ENCODE results near the gene ZCCHC7. TPM values are rescaled to one million over a fixed set of nuclear protein-coding genes. Genes with fewer than 3 reads are reported as not detected.

Gene ZCCHC7
- polyA plus RNA-seq, 1 donor from 2014 or later = 10.9 TPM

DNA sequence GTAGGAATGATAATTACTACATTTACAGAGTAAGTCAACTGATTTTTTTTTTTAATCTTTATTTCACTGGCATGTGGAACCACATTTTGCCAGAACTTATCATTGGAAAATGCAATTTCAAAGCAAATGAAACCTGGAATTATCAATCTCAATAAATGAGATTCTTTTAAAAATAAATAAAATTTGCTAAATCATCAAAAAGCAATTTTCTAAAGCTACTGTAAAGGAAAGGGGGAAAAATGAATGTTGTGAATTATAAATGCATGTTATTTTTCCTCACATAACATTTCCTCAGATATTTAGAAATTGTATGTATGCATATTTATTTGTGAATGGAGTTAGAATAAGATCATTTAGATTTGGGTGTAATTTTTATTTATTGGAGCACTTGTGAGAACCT, 212.2 kb downstream of the ZCCHC7 start:
- no peaks in the 10 kb centered on the region for H3K79me2 ChIP-seq (replicated peaks; ENCODE audit: insufficient read depth, low read length)
- no peaks in the 10 kb centered on the region for H4K20me1 ChIP-seq (ENCODE audit: insufficient read depth)
- no peaks in the 10 kb centered on the region for H3K9me3 ChIP-seq (ENCODE audit: low read length)
- H3K27ac ChIP-seq (ENCODE audit: low read length) = no peak overlapping the region
- H3K36me3 ChIP-seq (ENCODE audit: insufficient read depth, low read length) = no peaks in the 10 kb centered on the region
- H3F3A ChIP-seq (ENCODE audit: insufficient read depth, low read length, poor library complexity, severe bottlenecking) = no peaks in the 10 kb centered on the region
- H3K9me2 ChIP-seq (ENCODE audit: insufficient read depth, low read length) = no peaks in the 10 kb centered on the region
- H2AFZ ChIP-seq (ENCODE audit: low read depth, low read length) = no peak overlapping the region
- H3K27me3 ChIP-seq (ENCODE audit: insufficient read depth, low read depth, low read length) = no peaks in the 10 kb centered on the region
- no peak overlapping the region for H3K4me3 ChIP-seq (ENCODE audit: low read length)
- TF ChIP-seq, protein P1, sequence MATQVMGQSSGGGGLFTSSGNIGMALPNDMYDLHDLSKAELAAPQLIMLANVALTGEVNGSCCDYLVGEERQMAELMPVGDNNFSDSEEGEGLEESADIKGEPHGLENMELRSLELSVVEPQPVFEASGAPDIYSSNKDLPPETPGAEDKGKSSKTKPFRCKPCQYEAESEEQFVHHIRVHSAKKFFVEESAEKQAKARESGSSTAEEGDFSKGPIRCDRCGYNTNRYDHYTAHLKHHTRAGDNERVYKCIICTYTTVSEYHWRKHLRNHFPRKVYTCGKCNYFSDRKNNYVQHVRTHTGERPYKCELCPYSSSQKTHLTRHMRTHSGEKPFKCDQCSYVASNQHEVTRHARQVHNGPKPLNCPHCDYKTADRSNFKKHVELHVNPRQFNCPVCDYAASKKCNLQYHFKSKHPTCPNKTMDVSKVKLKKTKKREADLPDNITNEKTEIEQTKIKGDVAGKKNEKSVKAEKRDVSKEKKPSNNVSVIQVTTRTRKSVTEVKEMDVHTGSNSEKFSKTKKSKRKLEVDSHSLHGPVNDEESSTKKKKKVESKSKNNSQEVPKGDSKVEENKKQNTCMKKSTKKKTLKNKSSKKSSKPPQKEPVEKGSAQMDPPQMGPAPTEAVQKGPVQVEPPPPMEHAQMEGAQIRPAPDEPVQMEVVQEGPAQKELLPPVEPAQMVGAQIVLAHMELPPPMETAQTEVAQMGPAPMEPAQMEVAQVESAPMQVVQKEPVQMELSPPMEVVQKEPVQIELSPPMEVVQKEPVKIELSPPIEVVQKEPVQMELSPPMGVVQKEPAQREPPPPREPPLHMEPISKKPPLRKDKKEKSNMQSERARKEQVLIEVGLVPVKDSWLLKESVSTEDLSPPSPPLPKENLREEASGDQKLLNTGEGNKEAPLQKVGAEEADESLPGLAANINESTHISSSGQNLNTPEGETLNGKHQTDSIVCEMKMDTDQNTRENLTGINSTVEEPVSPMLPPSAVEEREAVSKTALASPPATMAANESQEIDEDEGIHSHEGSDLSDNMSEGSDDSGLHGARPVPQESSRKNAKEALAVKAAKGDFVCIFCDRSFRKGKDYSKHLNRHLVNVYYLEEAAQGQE (IDR thresholded peaks at IDR 0.05; ENCODE audit: borderline replicate concordance) = no peak
- TF ChIP-seq EZH2 (IDR thresholded peaks at IDR 0.05; ENCODE audit: borderline replicate concordance, insufficient read depth, low read length, poor library complexity, severe bottlenecking) (no peak), POLR2AphosphoS5 (IDR thresholded peaks at IDR 0.05) (no peak), EP300 (conservative IDR thresholded peaks at IDR 0.05; ENCODE audit: poor library complexity, severe bottlenecking) (no peak), SMC3 (conservative IDR thresholded peaks at IDR 0.05; ENCODE audit: poor library complexity) (no peak), MXI1 (conservative IDR thresholded peaks at IDR 0.05; ENCODE audit: poor library complexity, severe bottlenecking) (no peak), RAD21 (conservative IDR thresholded peaks at IDR 0.05) (no peak), TAF1 (IDR thresholded peaks at IDR 0.05; ENCODE audit: low read depth) (no peak)
- TF ChIP-seq, protein P2, sequence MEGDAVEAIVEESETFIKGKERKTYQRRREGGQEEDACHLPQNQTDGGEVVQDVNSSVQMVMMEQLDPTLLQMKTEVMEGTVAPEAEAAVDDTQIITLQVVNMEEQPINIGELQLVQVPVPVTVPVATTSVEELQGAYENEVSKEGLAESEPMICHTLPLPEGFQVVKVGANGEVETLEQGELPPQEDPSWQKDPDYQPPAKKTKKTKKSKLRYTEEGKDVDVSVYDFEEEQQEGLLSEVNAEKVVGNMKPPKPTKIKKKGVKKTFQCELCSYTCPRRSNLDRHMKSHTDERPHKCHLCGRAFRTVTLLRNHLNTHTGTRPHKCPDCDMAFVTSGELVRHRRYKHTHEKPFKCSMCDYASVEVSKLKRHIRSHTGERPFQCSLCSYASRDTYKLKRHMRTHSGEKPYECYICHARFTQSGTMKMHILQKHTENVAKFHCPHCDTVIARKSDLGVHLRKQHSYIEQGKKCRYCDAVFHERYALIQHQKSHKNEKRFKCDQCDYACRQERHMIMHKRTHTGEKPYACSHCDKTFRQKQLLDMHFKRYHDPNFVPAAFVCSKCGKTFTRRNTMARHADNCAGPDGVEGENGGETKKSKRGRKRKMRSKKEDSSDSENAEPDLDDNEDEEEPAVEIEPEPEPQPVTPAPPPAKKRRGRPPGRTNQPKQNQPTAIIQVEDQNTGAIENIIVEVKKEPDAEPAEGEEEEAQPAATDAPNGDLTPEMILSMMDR (IDR thresholded peaks at IDR 0.05; ENCODE audit: poor library complexity, severe bottlenecking) = no peak
- H3K9ac ChIP-seq (ENCODE audit: low read length) = no peak overlapping the region
- H3K4me2 ChIP-seq (ENCODE audit: low read length) = no peak overlapping the region

DNA sequence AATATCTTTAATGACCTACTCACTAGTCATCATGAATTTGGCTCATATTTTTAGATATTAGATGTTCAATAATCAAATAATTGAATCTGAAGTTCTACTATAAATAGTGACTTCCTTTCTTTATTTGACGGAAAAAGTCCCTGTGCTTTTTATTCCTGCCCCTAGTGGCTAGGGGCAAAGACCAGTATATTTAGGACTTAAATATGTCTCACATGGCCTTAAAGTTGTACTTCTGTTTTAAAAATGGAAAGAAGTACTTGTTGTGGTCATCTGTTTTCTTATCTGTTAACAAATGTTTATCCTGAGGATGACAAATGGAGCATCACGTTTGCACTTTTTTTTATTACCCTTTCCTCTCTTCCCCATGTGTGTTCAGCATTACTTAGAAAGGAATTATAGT, 212.9 kb downstream of the ZCCHC7 start:
- no peak overlapping the region for H3K4me3 ChIP-seq (ENCODE audit: low read length)
- no peaks in the 10 kb centered on the region for H3K36me3 ChIP-seq (ENCODE audit: insufficient read depth, low read length)
- no peak overlapping the region for H3K9ac ChIP-seq (ENCODE audit: low read length)
- no peaks in the 10 kb centered on the region for H3K27me3 ChIP-seq (ENCODE audit: insufficient read depth, low read depth, low read length)
- H3K4me2 ChIP-seq (ENCODE audit: low read length) = no peak overlapping the region
- H3K79me2 ChIP-seq (replicated peaks; ENCODE audit: insufficient read depth, low read length) = no peaks in the 10 kb centered on the region
- H3K27ac ChIP-seq (ENCODE audit: low read length) = no peak overlapping the region
- H4K20me1 ChIP-seq (ENCODE audit: insufficient read depth) = no peaks in the 10 kb centered on the region
- no peaks in the 10 kb centered on the region for H3K9me3 ChIP-seq (ENCODE audit: low read length)
- H3F3A ChIP-seq (ENCODE audit: insufficient read depth, low read length, poor library complexity, severe bottlenecking) = no peaks in the 10 kb centered on the region
- H3K9me2 ChIP-seq (ENCODE audit: insufficient read depth, low read length) = no peaks in the 10 kb centered on the region
- TF ChIP-seq RAD21 (conservative IDR thresholded peaks at IDR 0.05) (no peak), MXI1 (conservative IDR thresholded peaks at IDR 0.05; ENCODE audit: poor library complexity, severe bottlenecking) (no peak), POLR2AphosphoS5 (IDR thresholded peaks at IDR 0.05) (no peak), EZH2 (IDR thresholded peaks at IDR 0.05; ENCODE audit: borderline replicate concordance, insufficient read depth, low read length, poor library complexity, severe bottlenecking) (no peak), SMC3 (conservative IDR thresholded peaks at IDR 0.05; ENCODE audit: poor library complexity) (no peak), EP300 (conservative IDR thresholded peaks at IDR 0.05; ENCODE audit: poor library complexity, severe bottlenecking) (no peak), TAF1 (IDR thresholded peaks at IDR 0.05; ENCODE audit: low read depth) (no peak)
- TF ChIP-seq, protein P2 (IDR thresholded peaks at IDR 0.05; ENCODE audit: poor library complexity, severe bottlenecking) = no peak
- TF ChIP-seq, protein P1 (IDR thresholded peaks at IDR 0.05; ENCODE audit: borderline replicate concordance) = no peak
- no peak overlapping the region for H2AFZ ChIP-seq (ENCODE audit: low read depth, low read length)

Data from neural cell (in vitro differentiated cells).